Fibroblast of upper back skin (primary cell): ENCODE measurements around the gene CRYL1.
A peak's percentile ranks its signal among the peaks of the same experiment; 100 is the strongest.

ENCODE experiments used
- DNase-seq: peaks from one replicate; pipeline ENCODE4 v3.0.0-alpha.2; 2013

CRYL1 gene

GRCh38 chr13:20394169-20394501, 131.5 kb downstream of the CRYL1 start:
- DNase-seq: no peak

- no peak for DNase-seq
These were observed 132.1 kb downstream of the CRYL1 start for GRCh38 chr13:20393273-20394168.

- no peak for DNase-seq
These were observed 133.1 kb downstream of the CRYL1 start for GRCh38 chr13:20392530-20392929.

GRCh38 chr13:20391597-20392452, 133.8 kb downstream of the CRYL1 start:
- no peak for DNase-seq

GRCh38 chr13:20390526-20391175, 135.0 kb downstream of the CRYL1 start:
- DNase-seq: no peak

- no peak for DNase-seq
These were observed 135.7 kb downstream of the CRYL1 start for GRCh38 chr13:20389696-20390525.

- DNase-seq: no peak
These were observed 137.5 kb downstream of the CRYL1 start for GRCh38 chr13:20388184-20388583.

GRCh38 chr13:20387441-20387971, 138.2 kb downstream of the CRYL1 start:
- DNase-seq: peak; percentile 51

GRCh38 chr13:20387006-20387405, 138.7 kb downstream of the CRYL1 start:
- DNase-seq: no peak

GRCh38 chr13:20383058-20383457, 142.6 kb downstream of the CRYL1 start:
- DNase-seq: no peak

- DNase-seq: no peak
These were observed 144.3 kb downstream of the CRYL1 start for GRCh38 chr13:20381401-20381800.

GRCh38 chr13:20378721-20379120, 146.9 kb downstream of the CRYL1 start:
- DNase-seq: no peak

- no peak for DNase-seq
These were observed 147.9 kb downstream of the CRYL1 start for GRCh38 chr13:20377720-20378119.

- no peak for DNase-seq
These were observed 149.8 kb downstream of the CRYL1 start for GRCh38 chr13:20375871-20376270.

- DNase-seq: no peak
These were observed 151.8 kb downstream of the CRYL1 start for GRCh38 chr13:20373861-20374260.

- no peak for DNase-seq
These were observed 153.8 kb downstream of the CRYL1 start for GRCh38 chr13:20371825-20372224.

- DNase-seq: no peak
These were observed 154.7 kb downstream of the CRYL1 start for GRCh38 chr13:20370815-20371421.

GRCh38 chr13:20369886-20370361, 155.7 kb downstream of the CRYL1 start:
- DNase-seq: no peak

- no peak for DNase-seq
These were observed 159.6 kb downstream of the CRYL1 start for GRCh38 chr13:20366056-20366455.

GRCh38 chr13:20363603-20364002, 162.1 kb downstream of the CRYL1 start:
- peak; percentile 51 for DNase-seq

GRCh38 chr13:20363172-20363571, 162.5 kb downstream of the CRYL1 start:
- DNase-seq: no peak
